Measurements from ENCODE around the gene CARD9. TPM values are rescaled to one million over a fixed set of nuclear protein-coding genes. Genes with fewer than 3 reads are reported as not detected.

CARD9 gene, protein sequence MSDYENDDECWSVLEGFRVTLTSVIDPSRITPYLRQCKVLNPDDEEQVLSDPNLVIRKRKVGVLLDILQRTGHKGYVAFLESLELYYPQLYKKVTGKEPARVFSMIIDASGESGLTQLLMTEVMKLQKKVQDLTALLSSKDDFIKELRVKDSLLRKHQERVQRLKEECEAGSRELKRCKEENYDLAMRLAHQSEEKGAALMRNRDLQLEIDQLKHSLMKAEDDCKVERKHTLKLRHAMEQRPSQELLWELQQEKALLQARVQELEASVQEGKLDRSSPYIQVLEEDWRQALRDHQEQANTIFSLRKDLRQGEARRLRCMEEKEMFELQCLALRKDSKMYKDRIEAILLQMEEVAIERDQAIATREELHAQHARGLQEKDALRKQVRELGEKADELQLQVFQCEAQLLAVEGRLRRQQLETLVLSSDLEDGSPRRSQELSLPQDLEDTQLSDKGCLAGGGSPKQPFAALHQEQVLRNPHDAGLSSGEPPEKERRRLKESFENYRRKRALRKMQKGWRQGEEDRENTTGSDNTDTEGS
- 1 to 10 TPM in 1 of 2 experiments, under 1 TPM in 1; 0.55 to 1.3 TPM for total RNA-seq

- H3K4me3 Mint-ChIP-seq = no peak within 1 kb of the TSS
- CTCF ChIA-PET = no interaction called here
Observed at GRCh38 chr9:136373300-136374182, at the start of gene CARD9. Gene CARD9, minus strand, starts transcription at chr9:136373669. Its CDS starts 1,591 bp downstream, at chr9:136372078.

GRCh38 chr9:136422876-136423275 is 49.4 kb upstream of the CARD9 start:
- no peak for DNase-seq
- no peaks in the 10 kb centered on the region for H3K27me3 Mint-ChIP-seq
- POLR2A ChIA-PET = interaction anchor here (1.1 kb wide), 1 partner anchor 13 kb away, joined by 3 read pairs; no protein-coding TSS in a partner anchor

More at GRCh38 chr9:136373300-136374182, at the start of gene CARD9:
- Mint-ChIP-seq H3K27me3 (no peaks in the 10 kb centered on the region), H3K27ac (no peak within 1 kb of the TSS), H3K9me3 (no peaks in the 10 kb centered on the region), H3K36me3 (ENCODE audit: low read depth) (no peaks in the 10 kb centered on the region), H3K4me1 (no peaks in the 10 kb centered on the region)
- POLR2A ChIA-PET = interaction anchor here (0.8 to 2.2 kb wide), 2 partner anchors 10 to 27 kb away, joined by 4 to 12 read pairs; partner anchors contain the start of gene DNLZ
- no peak for DNase-seq

DNA sequence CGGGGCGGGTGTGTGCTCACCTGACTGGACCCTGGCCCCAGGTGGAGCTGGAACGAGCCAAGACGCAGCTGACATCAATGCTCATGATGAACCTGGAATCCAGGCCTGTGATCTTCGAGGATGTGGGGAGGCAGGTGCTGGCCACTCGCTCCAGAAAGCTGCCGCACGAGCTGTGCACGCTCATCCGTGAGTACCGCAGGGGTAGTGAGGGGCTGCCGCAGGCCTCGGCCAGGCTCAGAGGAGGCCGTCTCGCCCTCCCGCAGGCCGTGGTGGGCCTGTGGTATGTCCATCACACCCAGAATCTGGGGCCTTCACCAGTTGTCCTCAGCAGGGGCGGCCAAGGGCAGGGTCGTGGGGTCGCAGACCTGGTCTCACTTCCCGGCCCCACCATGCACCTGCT is 48.3 kb upstream of the CARD9 start:
- Mint-ChIP-seq H3K9me3 (no peaks in the 10 kb centered on the region), H3K36me3 (ENCODE audit: low read depth) (peaks cover 44% of the 10 kb centered on the region), H3K4me1 (no peaks in the 10 kb centered on the region), H3K27ac (no peak overlapping the region), H3K4me3 (no peak overlapping the region), H3K27me3 (no peaks in the 10 kb centered on the region)
- CTCF ChIA-PET = no interaction called here
- DNase-seq = no peak
- POLR2A ChIA-PET = no interaction called here

More at GRCh38 chr9:136422876-136423275, 49.4 kb upstream of the CARD9 start:
- H3K4me3 Mint-ChIP-seq = no peak overlapping the region
- H3K9me3 Mint-ChIP-seq = no peaks in the 10 kb centered on the region
- CTCF ChIA-PET = no interaction called here
- H3K27ac Mint-ChIP-seq = no peak overlapping the region
- H3K4me1 Mint-ChIP-seq = no peaks in the 10 kb centered on the region
- peaks cover 39% of the 10 kb centered on the region for H3K36me3 Mint-ChIP-seq (ENCODE audit: low read depth)

GRCh38 chr9:136419092-136419420 is 45.6 kb upstream of the CARD9 start:
- POLR2A ChIA-PET = interaction anchor here (0.6 kb wide), 1 partner anchor 26 kb away, joined by 3 read pairs; no protein-coding TSS in a partner anchor
- H3K9me3 Mint-ChIP-seq = no peaks in the 10 kb centered on the region
- H3K27me3 Mint-ChIP-seq = no peaks in the 10 kb centered on the region
- H3K4me1 Mint-ChIP-seq = no peaks in the 10 kb centered on the region
- H3K4me3 Mint-ChIP-seq = no peak overlapping the region
- peaks cover 41% of the 10 kb centered on the region for H3K36me3 Mint-ChIP-seq (ENCODE audit: low read depth)
- H3K27ac Mint-ChIP-seq = no peak overlapping the region
- CTCF ChIA-PET = no interaction called here
- DNase-seq = no peak

- peaks cover 2% of the 10 kb centered on the region for H3K4me1 Mint-ChIP-seq
- no peak overlapping the region for H3K27ac Mint-ChIP-seq
- no peak overlapping the region for H3K4me3 Mint-ChIP-seq
- DNase-seq = no peak
- peaks cover 48% of the 10 kb centered on the region for H3K36me3 Mint-ChIP-seq (ENCODE audit: low read depth)
- CTCF ChIA-PET = no interaction called here
- POLR2A ChIA-PET = interaction anchor here (0.6 kb wide), 1 partner anchor 26 kb away, joined by 3 read pairs; no protein-coding TSS in a partner anchor
- no peaks in the 10 kb centered on the region for H3K27me3 Mint-ChIP-seq
- no peaks in the 10 kb centered on the region for H3K9me3 Mint-ChIP-seq
Observed at GRCh38 chr9:136418182-136419091, 45.0 kb upstream of the CARD9 start.

DNA sequence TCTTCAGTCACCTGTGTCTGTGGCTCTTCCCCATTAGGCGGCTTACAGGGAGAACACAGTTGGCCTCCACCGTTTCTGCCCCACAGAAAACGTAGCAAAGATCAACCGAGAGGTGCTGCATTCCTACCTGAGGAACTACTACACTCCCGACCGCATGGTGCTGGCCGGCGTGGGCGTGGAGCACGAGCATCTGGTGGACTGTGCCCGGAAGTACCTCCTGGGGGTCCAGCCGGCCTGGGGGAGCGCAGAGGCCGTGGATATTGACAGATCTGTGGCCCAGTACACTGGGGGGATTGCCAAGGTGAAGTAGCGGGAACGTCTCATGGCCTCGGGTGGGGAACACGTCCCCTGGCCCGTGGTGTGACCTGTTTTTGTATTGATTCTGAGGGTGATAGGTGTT is 43.4 kb upstream of the CARD9 start:
- H3K36me3 Mint-ChIP-seq (ENCODE audit: low read depth) = peaks cover 56% of the 10 kb centered on the region
- no peaks in the 10 kb centered on the region for H3K27me3 Mint-ChIP-seq
- H3K4me3 Mint-ChIP-seq = no peak overlapping the region
- H3K9me3 Mint-ChIP-seq = no peaks in the 10 kb centered on the region
- H3K27ac Mint-ChIP-seq = no peak overlapping the region
- ChIA-PET CTCF (interaction anchor here (0.7 kb wide), 1 partner anchor 75 kb away, joined by 4 read pairs; no protein-coding TSS in a partner anchor), POLR2A (no interaction called here)
- H3K4me1 Mint-ChIP-seq = peaks cover 9% of the 10 kb centered on the region
- DNase-seq = no peak

DNA sequence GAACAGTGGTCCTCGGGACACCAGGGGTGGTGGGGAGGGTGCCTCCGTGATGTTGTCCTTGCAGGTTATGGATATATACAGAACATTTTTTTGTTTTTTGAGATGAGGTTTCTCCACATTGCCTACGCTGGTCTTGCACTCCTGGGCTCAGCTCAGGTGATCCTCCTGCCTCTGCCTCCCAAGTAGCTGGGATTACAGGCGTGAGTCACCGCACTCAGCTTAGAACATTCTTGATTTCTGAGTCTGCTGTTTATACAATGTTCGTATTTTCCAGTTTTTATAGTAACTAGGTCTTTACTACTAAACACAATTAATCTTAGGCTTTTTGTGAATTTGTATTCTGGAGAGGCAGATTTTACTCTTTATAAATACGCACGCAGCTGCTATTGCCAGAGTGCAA is 43.0 kb upstream of the CARD9 start:
- Mint-ChIP-seq H3K4me1 (peaks cover 14% of the 10 kb centered on the region), H3K4me3 (no peak overlapping the region), H3K27ac (no peak overlapping the region), H3K36me3 (ENCODE audit: low read depth) (peaks cover 57% of the 10 kb centered on the region), H3K9me3 (no peaks in the 10 kb centered on the region), H3K27me3 (no peaks in the 10 kb centered on the region)
- ChIA-PET POLR2A (no interaction called here), CTCF (no interaction called here)
- DNase-seq = no peak

- Mint-ChIP-seq H3K36me3 (ENCODE audit: low read depth) (peaks cover 56% of the 10 kb centered on the region), H3K4me3 (no peak overlapping the region), H3K4me1 (peaks cover 38% of the 10 kb centered on the region), H3K27me3 (no peaks in the 10 kb centered on the region), H3K9me3 (no peaks in the 10 kb centered on the region), H3K27ac (no peak overlapping the region)
- CTCF ChIA-PET = no interaction called here
- DNase-seq = no peak
- POLR2A ChIA-PET = no interaction called here
Observed at GRCh38 chr9:136412962-136413361, 39.5 kb upstream of the CARD9 start.

DNA sequence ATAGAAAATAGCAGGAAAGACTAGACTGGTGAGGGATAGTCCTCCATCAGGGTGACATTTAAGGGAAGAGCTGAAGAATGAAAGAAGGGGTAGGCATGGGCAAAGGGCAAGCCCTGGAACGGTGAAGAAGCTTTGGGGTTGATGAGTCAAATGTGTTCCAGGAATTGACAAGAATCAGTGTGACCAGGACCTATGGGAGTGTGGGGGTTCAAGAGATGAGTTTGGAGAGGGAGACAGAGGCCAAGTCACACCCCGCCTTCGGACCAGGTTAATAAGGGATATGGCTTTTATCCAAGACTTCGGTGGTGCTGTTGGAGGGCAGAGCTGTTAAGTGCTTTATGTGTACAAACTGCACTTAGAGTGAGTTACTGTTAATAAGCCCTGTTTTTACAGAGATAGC is 37.9 kb upstream of the CARD9 start:
- H3K9me3 Mint-ChIP-seq = no peaks in the 10 kb centered on the region
- H3K27ac Mint-ChIP-seq = peak overlapping the region; percentile 82
- peaks cover 55% of the 10 kb centered on the region for H3K36me3 Mint-ChIP-seq (ENCODE audit: low read depth)
- H3K4me1 Mint-ChIP-seq = peaks cover 49% of the 10 kb centered on the region
- POLR2A ChIA-PET = interaction anchor here (1.1 to 3.4 kb wide), 4 partner anchors 10 to 29 kb away, joined by 4 to 27 read pairs (median 10); partner anchors contain the start of gene SNAPC4
- DNase-seq = no peak
- CTCF ChIA-PET = interaction anchor here (3.3 kb wide), 1 partner anchor 11 kb away, joined by 22 read pairs; the partner anchor contains the start of gene SNAPC4
- peak overlapping the region; percentile 87 for H3K4me3 Mint-ChIP-seq
- no peaks in the 10 kb centered on the region for H3K27me3 Mint-ChIP-seq

DNA sequence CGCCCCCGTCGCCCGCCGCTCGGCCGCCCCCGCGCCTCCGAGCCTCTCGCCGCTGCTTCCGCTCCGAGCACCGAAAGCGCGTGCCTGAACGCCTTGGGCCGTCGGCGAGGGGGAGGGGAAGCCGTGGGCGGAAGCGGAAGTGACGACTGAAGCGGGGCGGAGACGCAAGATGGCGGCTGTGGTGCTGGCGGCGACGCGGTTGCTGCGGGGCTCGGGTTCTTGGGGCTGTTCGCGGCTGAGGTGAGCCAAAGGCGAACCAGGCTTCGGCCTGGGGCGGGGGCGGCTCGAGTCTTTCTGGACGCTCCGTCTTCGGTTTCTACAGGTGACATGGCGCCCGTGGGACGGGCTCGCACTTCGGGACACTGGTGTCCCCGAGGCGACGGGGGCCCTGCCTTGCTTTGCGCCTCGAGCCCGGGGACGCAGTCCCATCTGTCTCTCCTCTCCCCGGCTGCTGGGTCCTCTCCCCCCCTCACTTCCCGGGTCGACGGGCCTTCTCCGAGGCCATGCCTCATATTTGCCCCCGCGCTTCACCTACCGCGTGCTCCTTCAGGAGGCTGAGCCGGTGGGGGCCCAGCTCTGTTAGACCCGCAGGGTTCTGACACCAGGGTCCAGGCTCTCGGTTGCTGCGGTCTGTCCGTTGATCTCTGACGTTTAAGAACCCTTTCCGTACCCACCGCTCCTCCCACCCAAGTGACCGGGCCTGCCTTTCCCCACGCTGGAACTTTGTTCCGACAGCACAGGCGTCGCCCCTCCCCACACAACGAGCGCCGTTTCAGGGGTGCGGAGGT is 37.2 kb upstream of the CARD9 start, which contains the start of the genes ENTR1 and PMPCA:
ENTR1 (minus strand) TSS at position 115 of the 788 bp plus-strand sequence. CDS start 217 bp downstream, outside the sequence.
PMPCA (plus strand) TSS at position 159 of the 788 bp plus-strand sequence; CDS start at position 170, 11 bp downstream.
- Mint-ChIP-seq H3K27me3 (no peaks in the 10 kb centered on the region), H3K4me3 (peak within 1 kb of the TSS; percentile 87), H3K27ac (peak within 1 kb of the TSS; percentile 84), H3K36me3 (ENCODE audit: low read depth) (peaks cover 58% of the 10 kb centered on the region), H3K9me3 (no peaks in the 10 kb centered on the region), H3K4me1 (peaks cover 52% of the 10 kb centered on the region)
- ChIA-PET CTCF (interaction anchor here (0.8 to 3.3 kb wide), 4 partner anchors 10 to 47 kb away, joined by 3 to 22 read pairs (median 6); partner anchors contain the start of genes DNLZ and SNAPC4), POLR2A (interaction anchor here (0.8 to 3.4 kb wide), 10 partner anchors 10 to 317 kb away, joined by 3 to 27 read pairs (median 4); partner anchors contain the start of genes DNLZ, SNAPC4 and TMEM250)
- peak; percentile 94 for DNase-seq
